ENCODE data around the gene TLK2.

DNA sequence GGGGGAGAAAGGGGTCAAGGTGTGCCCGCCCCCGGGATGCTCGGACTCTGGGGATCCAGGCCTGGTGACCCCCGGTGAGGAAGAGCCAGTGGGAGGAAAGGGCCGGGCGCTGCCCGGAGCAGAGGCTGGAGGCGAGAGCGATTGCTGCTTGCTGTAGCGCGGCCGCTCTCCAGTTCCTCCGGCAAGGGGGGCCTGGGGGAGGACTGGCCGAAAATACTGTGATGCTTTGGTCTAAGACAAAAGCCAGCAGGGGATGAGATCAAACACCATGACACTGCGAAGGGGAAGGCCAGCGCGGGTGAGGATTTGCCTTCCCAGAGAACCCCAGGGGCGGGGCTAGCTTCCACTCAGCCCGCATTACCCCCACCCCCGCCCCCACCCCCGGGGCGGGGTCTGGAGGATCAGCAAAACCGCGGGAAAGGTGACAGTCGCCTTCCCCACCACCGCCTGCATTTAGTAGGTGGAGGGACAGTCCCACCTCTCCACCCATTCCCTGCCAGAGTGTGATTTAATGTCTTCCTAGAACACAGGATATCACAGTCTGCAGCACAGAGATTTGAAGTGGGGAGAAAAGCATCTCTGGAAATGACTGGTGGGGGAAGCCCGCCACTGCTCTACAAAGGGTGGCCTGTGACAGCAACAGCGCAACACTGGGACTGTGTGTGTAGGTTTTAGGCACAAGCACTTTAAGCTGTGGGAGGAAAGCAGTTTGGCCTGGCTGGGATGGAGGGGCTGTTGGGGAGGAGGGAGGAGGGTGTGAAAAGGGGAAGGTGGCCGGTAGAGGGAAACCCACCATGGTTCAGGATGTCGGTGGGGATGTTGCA, 174.6 kb downstream of the TLK2 start:
- TF ChIP-seq EZH2 (IDR thresholded peaks at IDR 0.05; ENCODE audit: borderline replicate concordance, low read depth, low read length, poor library complexity, severe bottlenecking) = no peak
- TF ChIP-seq, protein P1, sequence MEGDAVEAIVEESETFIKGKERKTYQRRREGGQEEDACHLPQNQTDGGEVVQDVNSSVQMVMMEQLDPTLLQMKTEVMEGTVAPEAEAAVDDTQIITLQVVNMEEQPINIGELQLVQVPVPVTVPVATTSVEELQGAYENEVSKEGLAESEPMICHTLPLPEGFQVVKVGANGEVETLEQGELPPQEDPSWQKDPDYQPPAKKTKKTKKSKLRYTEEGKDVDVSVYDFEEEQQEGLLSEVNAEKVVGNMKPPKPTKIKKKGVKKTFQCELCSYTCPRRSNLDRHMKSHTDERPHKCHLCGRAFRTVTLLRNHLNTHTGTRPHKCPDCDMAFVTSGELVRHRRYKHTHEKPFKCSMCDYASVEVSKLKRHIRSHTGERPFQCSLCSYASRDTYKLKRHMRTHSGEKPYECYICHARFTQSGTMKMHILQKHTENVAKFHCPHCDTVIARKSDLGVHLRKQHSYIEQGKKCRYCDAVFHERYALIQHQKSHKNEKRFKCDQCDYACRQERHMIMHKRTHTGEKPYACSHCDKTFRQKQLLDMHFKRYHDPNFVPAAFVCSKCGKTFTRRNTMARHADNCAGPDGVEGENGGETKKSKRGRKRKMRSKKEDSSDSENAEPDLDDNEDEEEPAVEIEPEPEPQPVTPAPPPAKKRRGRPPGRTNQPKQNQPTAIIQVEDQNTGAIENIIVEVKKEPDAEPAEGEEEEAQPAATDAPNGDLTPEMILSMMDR (conservative IDR thresholded peaks at IDR 0.05; ENCODE audit: low read depth, low read length) = no peak

All from A673 (cell line).